ENCODE measurements around the gene TRA2A. TPM values are rescaled to one million over a fixed set of nuclear protein-coding genes. Genes with fewer than 3 reads are reported as not detected.
A peak's percentile ranks its signal among the peaks of the same experiment; 100 is the strongest.
"Not testable (repeated sequence)": the region's sequence is repeated elsewhere in the genome, so short reads cannot be mapped to it uniquely, and the experiment has no call there.

TRA2A gene
- polyA plus RNA-seq, 1 experiment: 29.3 TPM

- H3K36me3 ChIP-seq (ENCODE audit: control insufficient read depth, insufficient read depth, low read length): no peaks in the 10 kb centered on the region
- H3K27me3 ChIP-seq (ENCODE audit: control insufficient read depth, insufficient read depth, low read length): no peaks in the 10 kb centered on the region
- ChIA-PET CTCF (interaction anchor here (0.8 to 1.7 kb wide), 3 partner anchors 10 to 258 kb away, joined by 4 to 5 read pairs (median 4); no protein-coding TSS in a partner anchor), POLR2A (interaction anchor here (0.6 kb wide), 1 partner anchor 565 kb away, joined by 8 read pairs; no protein-coding TSS in a partner anchor)
- H3K4me3 ChIP-seq (ENCODE audit: low read depth, low read length): peak overlapping the region; percentile 63
- no peak for TF ChIP-seq CTCF (IDR thresholded peaks at IDR 0.05; ENCODE audit: insufficient read depth, low read depth, low read length)
- no peak for DNase-seq (ENCODE audit: low read depth)
These were observed 1.4 kb downstream of the TRA2A start for GRCh38 chr7:23530405-23530804.

GRCh38 chr7:23529262-23529859 lies 2.4 kb downstream of the TRA2A start:
- no peak for TF ChIP-seq CTCF (IDR thresholded peaks at IDR 0.05; ENCODE audit: insufficient read depth, low read depth, low read length)
- Histone ChIP-seq H3K36me3 (ENCODE audit: control insufficient read depth, insufficient read depth, low read length) (no peaks in the 10 kb centered on the region), H3K27me3 (ENCODE audit: control insufficient read depth, insufficient read depth, low read length) (no peaks in the 10 kb centered on the region), H3K4me3 (ENCODE audit: low read depth, low read length) (no peak overlapping the region)
- no peak for DNase-seq (ENCODE audit: low read depth)
- ChIA-PET POLR2A (no interaction called here), CTCF (interaction anchor here (0.6 to 2.1 kb wide), 6 partner anchors 9 to 257 kb away, joined by 3 to 6 read pairs (median 4); no protein-coding TSS in a partner anchor)

- CTCF ChIA-PET: not testable (repeated sequence)
These were observed 6.2 kb downstream of the TRA2A start for GRCh38 chr7:23525611-23526010.

GRCh38 chr7:23524473-23524872 lies 7.3 kb downstream of the TRA2A start:
- TF ChIP-seq CTCF (IDR thresholded peaks at IDR 0.05; ENCODE audit: insufficient read depth, low read depth, low read length): no peak
- Histone ChIP-seq H3K4me3 (ENCODE audit: low read depth, low read length) (no peak overlapping the region), H3K36me3 (ENCODE audit: control insufficient read depth, insufficient read depth, low read length) (peaks cover 3% of the 10 kb centered on the region), H3K27me3 (ENCODE audit: control insufficient read depth, insufficient read depth, low read length) (no peaks in the 10 kb centered on the region)
- ChIA-PET CTCF (interaction anchor here (1.7 kb wide), 1 partner anchor 22 kb away, joined by 6 read pairs; no protein-coding TSS in a partner anchor), POLR2A (no interaction called here)
- DNase-seq (ENCODE audit: low read depth): no peak

More at GRCh38 chr7:23525611-23526010, 6.2 kb downstream of the TRA2A start:
- POLR2A ChIA-PET; DNase-seq (ENCODE audit: low read depth); H3K27me3 ChIP-seq (ENCODE audit: control insufficient read depth, insufficient read depth, low read length); H3K36me3 ChIP-seq (ENCODE audit: control insufficient read depth, insufficient read depth, low read length); H3K4me3 ChIP-seq (ENCODE audit: low read depth, low read length): not testable (repeated sequence)

DNA sequence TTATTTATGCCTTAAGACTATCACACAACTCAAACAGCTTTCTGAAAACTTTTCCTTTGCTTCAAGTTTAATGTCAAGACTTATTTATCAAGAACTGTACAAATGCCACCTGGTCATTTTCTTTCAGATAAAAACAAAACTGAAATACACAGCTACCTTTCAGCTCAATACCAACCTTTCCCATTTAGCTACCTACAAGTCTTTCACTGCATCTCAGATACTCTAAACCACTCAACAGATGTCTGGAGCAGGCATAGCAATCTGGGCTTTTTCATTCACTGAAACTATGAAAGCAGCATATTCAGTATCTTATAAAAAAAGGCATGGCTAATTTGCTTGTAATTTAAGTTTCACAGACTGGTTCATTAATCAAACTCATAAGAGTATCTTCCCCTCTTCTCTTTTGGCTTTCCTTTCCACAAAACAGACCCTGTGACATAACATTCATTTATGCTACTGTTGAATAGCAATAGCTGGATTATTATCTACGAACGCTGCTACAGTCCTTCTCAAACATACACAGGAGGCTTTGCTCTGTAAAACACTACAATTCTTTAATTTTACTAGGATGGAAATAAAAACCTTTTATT lies 8.2 kb downstream of the TRA2A start:
- ChIA-PET CTCF (interaction anchor here (1.1 to 1.7 kb wide), 4 partner anchors 13 to 261 kb away, joined by 3 to 6 read pairs (median 4); no protein-coding TSS in a partner anchor), POLR2A (interaction anchor here (0.6 kb wide), 1 partner anchor 76 kb away, joined by 9 read pairs; no protein-coding TSS in a partner anchor)
- no peaks in the 10 kb centered on the region for H3K27me3 ChIP-seq (ENCODE audit: control insufficient read depth, insufficient read depth, low read length)
- no peak for TF ChIP-seq CTCF (IDR thresholded peaks at IDR 0.05; ENCODE audit: insufficient read depth, low read depth, low read length)
- peaks cover 5% of the 10 kb centered on the region for H3K36me3 ChIP-seq (ENCODE audit: control insufficient read depth, insufficient read depth, low read length)
- no peak overlapping the region for H3K4me3 ChIP-seq (ENCODE audit: low read depth, low read length)
- no peak for DNase-seq (ENCODE audit: low read depth)
